Brain microvascular endothelial cell (primary cell): ENCODE data around the gene DLG2.
A peak's percentile ranks its signal among the peaks of the same experiment; 100 is the strongest.

Source experiments
- DNase-seq: peaks from one replicate; pipeline ENCODE4 v3.0.0-alpha.2; 2020
- H3K27ac ChIP-seq: fragments of 250-450 bp; sonication (Bioruptor Pico); 2 replicates; pipeline ENCODE4 v1.5.1; 2020; ENCODE audit warnings: mild to moderate bottlenecking, moderate library complexity
- H3K27me3 ChIP-seq: fragments of 250-450 bp; sonication (Bioruptor Pico); replicated peaks from 2 replicates; pipeline ENCODE4 v1.5.1; 2020; ENCODE audit warnings: mild to moderate bottlenecking
- H3K36me3 ChIP-seq: fragments of 250-450 bp; sonication (Bioruptor Pico); replicated peaks from 2 replicates; pipeline ENCODE4 v1.5.1; 2020; ENCODE audit warnings: mild to moderate bottlenecking
- H3K4me3 ChIP-seq: 2 replicates; pipeline ENCODE4 v1.5.1; 2011; ENCODE audit warnings: low read depth, mild to moderate bottlenecking, control low read depth, low read length, moderate library complexity
- in situ Hi-C: cut with HindIII; loops from 2 replicates; pipeline ENCODE4 v1.10.0; 2017; ENCODE audit warnings: low sequenced_read_pairs, low pct_ligation_motif_present
- TF ChIP-seq, protein P1 (sequence below): IDR thresholded peaks from 2 replicates; pipeline ENCODE4 v1.5.1; 2011; ENCODE audit warnings: low read depth, mild to moderate bottlenecking, moderate library complexity, low read length, control low read depth, inconsistent platforms; ENCODE audit errors: missing control alignments

The DLG2 gene

DNA sequence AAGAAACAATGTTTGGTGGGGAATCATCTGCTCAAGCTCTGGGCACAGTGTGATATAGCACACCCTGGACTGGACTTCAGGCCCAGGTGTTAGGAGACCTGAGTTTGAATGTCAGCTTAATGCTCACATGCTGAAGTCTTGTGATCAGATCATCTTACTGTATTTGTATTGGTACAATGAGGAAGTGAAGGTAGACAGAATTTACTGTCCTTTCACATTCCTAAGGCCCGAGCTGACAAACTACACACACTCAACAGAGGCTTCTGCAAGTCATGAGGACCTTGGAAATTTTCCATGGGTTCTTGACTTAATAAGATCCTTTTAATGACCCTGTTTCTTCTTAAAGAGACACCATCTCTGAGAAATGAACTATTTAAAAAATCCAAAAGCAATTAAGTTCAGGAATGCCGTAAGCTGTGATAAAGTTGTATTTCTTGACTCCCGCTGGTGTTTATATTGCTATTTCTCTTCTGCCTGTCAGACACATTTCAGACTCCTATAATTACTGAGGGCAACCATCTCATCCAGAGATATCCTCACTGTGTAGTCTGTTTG is 802.0 kb downstream of the DLG2 start:
- no peak for DNase-seq
- Histone ChIP-seq H3K27ac (no peak overlapping the region), H3K4me3 (no peak overlapping the region), H3K36me3 (no peaks in the 10 kb centered on the region), H3K27me3 (no peaks in the 10 kb centered on the region)
- in situ Hi-C loops: no loop called here
- TF ChIP-seq, protein P1, sequence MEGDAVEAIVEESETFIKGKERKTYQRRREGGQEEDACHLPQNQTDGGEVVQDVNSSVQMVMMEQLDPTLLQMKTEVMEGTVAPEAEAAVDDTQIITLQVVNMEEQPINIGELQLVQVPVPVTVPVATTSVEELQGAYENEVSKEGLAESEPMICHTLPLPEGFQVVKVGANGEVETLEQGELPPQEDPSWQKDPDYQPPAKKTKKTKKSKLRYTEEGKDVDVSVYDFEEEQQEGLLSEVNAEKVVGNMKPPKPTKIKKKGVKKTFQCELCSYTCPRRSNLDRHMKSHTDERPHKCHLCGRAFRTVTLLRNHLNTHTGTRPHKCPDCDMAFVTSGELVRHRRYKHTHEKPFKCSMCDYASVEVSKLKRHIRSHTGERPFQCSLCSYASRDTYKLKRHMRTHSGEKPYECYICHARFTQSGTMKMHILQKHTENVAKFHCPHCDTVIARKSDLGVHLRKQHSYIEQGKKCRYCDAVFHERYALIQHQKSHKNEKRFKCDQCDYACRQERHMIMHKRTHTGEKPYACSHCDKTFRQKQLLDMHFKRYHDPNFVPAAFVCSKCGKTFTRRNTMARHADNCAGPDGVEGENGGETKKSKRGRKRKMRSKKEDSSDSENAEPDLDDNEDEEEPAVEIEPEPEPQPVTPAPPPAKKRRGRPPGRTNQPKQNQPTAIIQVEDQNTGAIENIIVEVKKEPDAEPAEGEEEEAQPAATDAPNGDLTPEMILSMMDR: no peak

GRCh38 chr11:84824624-84825023 is 802.5 kb downstream of the DLG2 start:
- H3K27me3 ChIP-seq: no peaks in the 10 kb centered on the region
- no peak overlapping the region for H3K4me3 ChIP-seq
- in situ Hi-C loops: no loop called here
- TF ChIP-seq, protein P1: no peak
- no peaks in the 10 kb centered on the region for H3K36me3 ChIP-seq
- no peak for DNase-seq
- H3K27ac ChIP-seq: no peak overlapping the region

DNA sequence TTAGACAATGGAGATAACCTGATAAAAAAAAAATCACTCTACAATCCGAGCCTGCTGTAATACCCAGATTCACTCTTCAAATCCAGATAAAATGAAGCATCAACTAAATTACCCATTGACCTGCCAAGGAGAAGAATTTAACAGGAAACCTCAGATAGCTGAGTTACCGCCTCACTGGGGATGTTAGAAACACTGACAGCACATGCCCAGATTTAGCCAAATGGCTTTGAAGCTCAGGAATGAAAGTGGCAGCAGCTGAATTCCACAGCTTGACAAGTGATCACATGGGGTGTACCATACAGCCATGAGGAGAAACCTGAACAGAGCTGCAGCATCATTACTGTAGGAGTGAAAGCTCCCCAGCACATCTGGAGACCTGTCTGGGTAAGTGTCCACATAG is 807.6 kb downstream of the DLG2 start:
- no peak overlapping the region for H3K4me3 ChIP-seq
- H3K36me3 ChIP-seq: no peaks in the 10 kb centered on the region
- H3K27ac ChIP-seq: no peak overlapping the region
- H3K27me3 ChIP-seq: no peaks in the 10 kb centered on the region
- TF ChIP-seq, protein P1: no peak
- in situ Hi-C loops: no loop called here
- DNase-seq: no peak

DNA sequence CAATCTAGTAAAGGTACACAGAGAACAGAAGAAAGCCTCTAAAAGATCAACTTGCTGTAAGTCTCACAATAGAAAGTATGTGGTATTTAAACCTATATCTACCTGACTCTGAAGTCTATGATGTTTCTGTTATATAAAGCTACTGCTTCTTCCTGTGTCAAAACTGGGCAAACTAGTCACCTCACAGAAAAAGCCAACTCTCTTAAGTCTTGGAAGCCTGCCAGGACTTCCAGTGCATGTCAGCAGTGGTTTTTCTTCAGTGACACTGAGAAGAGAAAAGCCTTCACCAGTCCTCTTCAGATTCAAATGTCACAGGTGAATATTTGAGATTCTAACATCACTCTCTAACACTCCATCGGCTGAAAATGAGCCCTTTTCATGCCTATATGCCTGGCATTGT is 808.0 kb downstream of the DLG2 start:
- Histone ChIP-seq H3K27me3 (no peaks in the 10 kb centered on the region), H3K27ac (no peak overlapping the region)
- DNase-seq: peak; percentile 6

GRCh38 chr11:84817998-84818397 is 809.1 kb downstream of the DLG2 start:
- in situ Hi-C loops: no loop called here
- H3K27ac ChIP-seq: no peak overlapping the region

More for the DNA sequence above, 808.0 kb downstream of the DLG2 start:
- Histone ChIP-seq H3K4me3 (no peak overlapping the region), H3K36me3 (no peaks in the 10 kb centered on the region)
- in situ Hi-C loops: no loop called here
- TF ChIP-seq, protein P1: no peak

More at GRCh38 chr11:84817998-84818397, 809.1 kb downstream of the DLG2 start:
- H3K4me3 ChIP-seq: no peak overlapping the region
- TF ChIP-seq, protein P1: no peak
- no peaks in the 10 kb centered on the region for H3K36me3 ChIP-seq
- no peaks in the 10 kb centered on the region for H3K27me3 ChIP-seq
- peak; percentile 54 for DNase-seq
